Measurements from ENCODE around the gene TRPM4. TPM values are rescaled to one million over a fixed set of nuclear protein-coding genes. Genes with fewer than 3 reads are reported as not detected.

TRPM4 gene
- total and polyA plus RNA-seq, 10 of the 15 experiments (the other 5 are each of a cell fraction or from before 2014, with no cell fraction given), result 0.10 to 0.64 (median 0.15) TPM; not detected in 7

GRCh38 chr19:49136771-49137171 is 20.8 kb upstream of the TRPM4 start (continued):
- TF ChIP-seq BMI1 (IDR thresholded peaks at IDR 0.05; ENCODE audit: borderline replicate concordance), result no peak
- no peak for TF ChIP-seq MEF2B (IDR thresholded peaks at IDR 0.05; ENCODE audit: partially characterized antibody, poor library complexity, severe bottlenecking)
- no peak for TF ChIP-seq ZBED1 (IDR thresholded peaks at IDR 0.05; ENCODE audit: borderline replicate concordance)

- POLR2A ChIA-PET, result no interaction called here
- FAIRE-seq (no peak), DNase-seq (ENCODE audit: low read depth, low spot score) (no peak), ATAC-seq (no peak)
- Histone ChIP-seq H3K9ac (ENCODE audit: control insufficient read depth, insufficient read depth, low read length) (no peak overlapping the region), H3K4me1 (ENCODE audit: control insufficient read depth, insufficient read depth, low read length) (no peaks in the 10 kb centered on the region; the same call in 1 of the 2 replicates), H3K27me3 (replicated peaks in 1 of 2; ENCODE audit: control insufficient read depth in 2 of 2, insufficient read depth in 2 of 2, low read length in 1 of 2) (no peaks in the 10 kb centered on the region), H3K4me2 (ENCODE audit: control insufficient read depth, insufficient read depth) (no peak overlapping the region), H2AFZ (ENCODE audit: control insufficient read depth, low read depth, low read length) (no peak overlapping the region), H3K79me2 (ENCODE audit: control insufficient read depth, insufficient read depth, low read length) (no peaks in the 10 kb centered on the region), H3K4me3 (no peak overlapping the region), H3K27ac (ENCODE audit: control insufficient read depth, insufficient read depth) (no peak overlapping the region), H3K9me3 (replicated peaks; ENCODE audit: control insufficient read depth, insufficient read depth, low read length) (no peaks in the 10 kb centered on the region), H4K20me1 (ENCODE audit: control insufficient read depth, insufficient read depth) (no peaks in the 10 kb centered on the region), H3K36me3 (ENCODE audit: control insufficient read depth in 2 of 2, insufficient read depth in 2 of 2, low read length in 1 of 2) (no peaks in the 10 kb centered on the region)
- 53% methylated on average over 7 of the region's 7 CpGs for WGBS (ENCODE audit: insufficient coverage, insufficient replicate concordance, low lambda C conversion rate, missing lambda C conversion rate)
- CTCF ChIA-PET, result interaction anchor here (0.9 kb wide), 1 partner anchor 84 kb away, joined by 3 read pairs; no protein-coding TSS in a partner anchor
- intact Hi-C loops (cut with micrococcal nuclease; ENCODE audit: unreplicated experiment) (no loop called here), in situ Hi-C loops (cut with MboI) (no loop called here)
- RAD21 ChIA-PET (ENCODE audit: unreplicated experiment), result no interaction called here
- TF ChIP-seq YY1 (IDR thresholded peaks at IDR 0.05; ENCODE audit: low read depth, low read length) (no peak), FOS (IDR thresholded peaks at IDR 0.05; ENCODE audit: borderline replicate concordance, extremely low read depth, insufficient read length) (no peak), ZNF207 (IDR thresholded peaks at IDR 0.05; ENCODE audit: borderline replicate concordance) (no peak), BHLHE40 (IDR thresholded peaks at IDR 0.05; ENCODE audit: borderline replicate concordance in 1 of 2, low read depth in 2 of 2, low read length in 1 of 2) (no peak), HCFC1 (IDR thresholded peaks at IDR 0.05; ENCODE audit: low read length) (no peak), FOXM1 (IDR thresholded peaks at IDR 0.05; ENCODE audit: low read depth, low read length) (no peak), PKNOX1 (IDR thresholded peaks at IDR 0.05) (no peak), HDGF (IDR thresholded peaks at IDR 0.05) (no peak), POLR2AphosphoS5 (IDR thresholded peaks at IDR 0.05; ENCODE audit: low read length) (no peak), NFYA (IDR thresholded peaks at IDR 0.05; ENCODE audit: borderline replicate concordance, low read depth, low read length) (no peak), SIN3A (IDR thresholded peaks at IDR 0.05; ENCODE audit: low read depth, low read length) (no peak), CBX3 (IDR thresholded peaks at IDR 0.05; ENCODE audit: borderline replicate concordance, low read depth) (no peak), RELA (IDR thresholded peaks at IDR 0.05; ENCODE audit: borderline replicate concordance, partially characterized antibody) (no peak)
- no TSS peak for BruUV-seq (replicated peaks)
- SMC1A ChIA-PET (ENCODE audit: uncharacterized antibody, unreplicated experiment), result no interaction called here
These were observed 16.6 kb upstream of the TRPM4 start for GRCh38 chr19:49140951-49141350.
